Endodermal cell (in vitro differentiated cells): ENCODE data around the gene UGCG. TPM values are rescaled to one million over a fixed set of nuclear protein-coding genes. Genes with fewer than 3 reads are reported as not detected.
"Not testable (repeated sequence)": the region's sequence is repeated elsewhere in the genome, so short reads cannot be mapped to it uniquely, and the experiment has no call there.

ENCODE experiments used
- DNase-seq: peaks from one replicate; pipeline ENCODE4 v3.0.0-alpha.2; 2017
- H3K27ac ChIP-seq: 2 replicates; pipeline ENCODE4 v1.5.1; 2013; ENCODE audit warnings: mild to moderate bottlenecking, low read depth, low read length, moderate library complexity
- H3K27me3 ChIP-seq: 2 replicates; pipeline ENCODE4 v1.6.1; 2013; ENCODE audit warnings: mild to moderate bottlenecking, low read length, moderate library complexity; ENCODE audit not compliant: insufficient read depth, control insufficient read depth, poor library complexity, severe bottlenecking
- H3K36me3 ChIP-seq: 2 replicates; pipeline ENCODE4 v1.7.0; 2013; ENCODE audit warnings: mild to moderate bottlenecking, low read length, moderate library complexity; ENCODE audit not compliant: control insufficient read depth, insufficient read depth
- H3K4me1 ChIP-seq: one replicate; pipeline ENCODE4 v1.7.0; 2013; ENCODE audit warnings: low read length; ENCODE audit not compliant: control insufficient read depth, insufficient read depth
- H3K4me3 ChIP-seq: 2 replicates; pipeline ENCODE4 v1.5.1; 2013; ENCODE audit warnings: mild to moderate bottlenecking, low read length, moderate library complexity
- H3K9ac ChIP-seq: 2 replicates; pipeline ENCODE4 v1.6.1; 2013; ENCODE audit warnings: mild to moderate bottlenecking, low read length, moderate library complexity; ENCODE audit not compliant: poor library complexity, severe bottlenecking; ENCODE audit errors: extremely low read depth
- H3K9me3 ChIP-seq: 2 replicates; pipeline ENCODE4 v1.6.1; 2013; ENCODE audit warnings: mild to moderate bottlenecking, low read length, moderate library complexity; ENCODE audit not compliant: control insufficient read depth
- H3K27ac Mint-ChIP-seq: 2 replicates; pipeline ENCODE4 v1.8.0; 2020; ENCODE audit warnings: mixed read lengths
- H3K27me3 Mint-ChIP-seq: 2 replicates; pipeline ENCODE4 v1.8.0; 2021; ENCODE audit warnings: mild to moderate bottlenecking, mixed read lengths; ENCODE audit not compliant: insufficient read depth
- H3K36me3 Mint-ChIP-seq: 2 replicates; pipeline ENCODE4 v1.8.0; 2020; ENCODE audit warnings: low read depth, mixed read lengths
- H3K4me1 Mint-ChIP-seq: 2 replicates; pipeline ENCODE4 v1.8.0; 2020; ENCODE audit warnings: mixed read lengths
- H3K4me3 Mint-ChIP-seq: 2 replicates; pipeline ENCODE4 v1.8.0; 2020; ENCODE audit warnings: mild to moderate bottlenecking, moderate library complexity, mixed read lengths
- H3K9me3 Mint-ChIP-seq: 2 replicates; pipeline ENCODE4 v1.8.0; 2020; ENCODE audit warnings: mild to moderate bottlenecking, mixed read lengths
- CTCF ChIP-seq: fragments of 200-600 bp; sonication (generic); conservative IDR thresholded peaks from 2 replicates; pipeline ENCODE4 v1.5.0; 2021; ENCODE audit warnings: antibody characterized with exemption, mild to moderate bottlenecking
- WGBS, 2 experiments: methylation state at CpG; one replicate each; pipeline versions ENCODE4 v1.1.5 to v1.1.7; 2013; ENCODE audit warnings: missing lambda C conversion rate in 2 of 2, mixed read lengths in 1 of 2; ENCODE audit not compliant: insufficient coverage in 1 of 2, insufficient read length in 1 of 2; 5-methylcytosine and 5-hydroxymethylcytosine counted together
- total RNA-seq, 2 donors: library from RNA; stranded (reverse); fragmentation: NEBNext Ultra II Directional in 1 of 2; extraction: Animal tissue kit (Norgen Biotek cat#: 25700) in 1 of 2; gene quantifications; 2 replicates in 1 of 2; 3 replicates in 1 of 2; pipeline ENCODE4 v1.2.1, GENCODE V29; 2021

UGCG gene
- total RNA-seq, 2 donors from 2014 or later: 20.0 to 22.4 TPM

GRCh38 chr9:111886983-111887718 lies 9.5 kb upstream of the UGCG start:
- H3K27ac ChIP-seq: no peak overlapping the region
- Mint-ChIP-seq H3K36me3 (peaks cover 3% of the 10 kb centered on the region), H3K27ac (no peak overlapping the region), H3K9me3 (peaks cover 3% of the 10 kb centered on the region), H3K4me3 (no peak overlapping the region), H3K27me3 (peaks cover 4% of the 10 kb centered on the region), H3K4me1 (peaks cover 4% of the 10 kb centered on the region)
- H3K9me3 ChIP-seq: no peaks in the 10 kb centered on the region
- no peaks in the 10 kb centered on the region for H3K27me3 ChIP-seq
- WGBS, 2 experiments: 93 to 96% methylated on average over 17 to 19 of the region's 19 CpGs
- no peak overlapping the region for H3K4me3 ChIP-seq
- no peak for TF ChIP-seq CTCF
- no peaks in the 10 kb centered on the region for H3K4me1 ChIP-seq
- H3K9ac ChIP-seq: no peak overlapping the region
- no peak for DNase-seq
- no peaks in the 10 kb centered on the region for H3K36me3 ChIP-seq

GRCh38 chr9:111890334-111890733 lies 6.3 kb upstream of the UGCG start:
- Mint-ChIP-seq H3K9me3 (peaks cover 3% of the 10 kb centered on the region), H3K4me1 (peaks cover 7% of the 10 kb centered on the region), H3K27me3 (peaks cover 2% of the 10 kb centered on the region), H3K4me3 (no peak overlapping the region), H3K27ac (no peak overlapping the region), H3K36me3 (peaks cover 3% of the 10 kb centered on the region)
- Histone ChIP-seq H3K4me3 (no peak overlapping the region), H3K9ac (no peak overlapping the region), H3K36me3 (no peaks in the 10 kb centered on the region), H3K4me1 (no peaks in the 10 kb centered on the region), H3K27me3 (no peaks in the 10 kb centered on the region), H3K9me3 (no peaks in the 10 kb centered on the region), H3K27ac (no peak overlapping the region)
- WGBS, 2 experiments: 97% methylated on average over 2 of the region's 2 CpGs; no CpG with 5 or more reads in 1 of the 2 experiments
- no peak for DNase-seq
- TF ChIP-seq CTCF: no peak

DNA sequence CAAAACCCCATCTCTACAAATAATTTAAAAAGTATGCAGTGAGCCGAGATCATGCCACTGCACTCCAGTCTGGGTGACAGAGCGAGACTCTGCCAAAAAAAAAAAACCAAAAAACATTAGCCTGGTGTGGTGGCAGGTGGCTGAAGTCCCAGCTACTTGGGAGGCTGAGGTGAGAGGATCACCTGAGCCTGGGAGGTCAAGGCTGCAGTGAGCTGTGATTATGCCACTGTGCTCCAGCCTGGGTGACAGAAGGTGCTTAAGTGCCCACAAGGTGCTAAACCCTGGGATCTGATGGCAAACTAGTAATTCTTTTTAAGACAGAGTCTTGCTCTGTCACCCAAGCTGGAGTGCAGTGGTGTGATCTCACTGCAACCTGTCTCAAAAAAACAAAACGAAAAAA lies 5.7 kb upstream of the UGCG start:
- not testable (repeated sequence) for H3K27me3 ChIP-seq, DNase-seq, H3K4me1 Mint-ChIP-seq, H3K9ac ChIP-seq, H3K4me3 ChIP-seq, H3K27me3 Mint-ChIP-seq, H3K36me3 ChIP-seq, H3K36me3 Mint-ChIP-seq, H3K9me3 Mint-ChIP-seq, H3K4me3 Mint-ChIP-seq, H3K9me3 ChIP-seq, H3K4me1 ChIP-seq, H3K27ac ChIP-seq, H3K27ac Mint-ChIP-seq
- WGBS, 2 experiments: 94% methylated on average over 3 of the region's 3 CpGs; no CpG with 5 or more reads in 1 of the 2 experiments
